Sigmoid colon (tissue), 7 donors: ENCODE results near the gene NCLN. TPM values are rescaled to one million over a fixed set of nuclear protein-coding genes. Genes with fewer than 3 reads are reported as not detected.
"Not testable (repeated sequence)": the region's sequence is repeated elsewhere in the genome, so short reads cannot be mapped to it uniquely, and the experiment has no call there.

ENCODE experiments used
- DNase-seq: peaks from one replicate; pipeline ENCODE4 v3.0.0-alpha.2; 2019
- H3K27ac ChIP-seq, 4 donors: fragments of 200-600 bp; sonication (generic); one replicate each; pipeline ENCODE4 v1.5.1; 2016 to 2019; ENCODE audit warnings: mild to moderate bottlenecking in 1 of 4
- H3K27me3 ChIP-seq, 3 donors: fragments of 200-600 bp; sonication (generic); one replicate each; pipeline ENCODE4 v1.5.1; 2019; ENCODE audit warnings: mild to moderate bottlenecking in 1 of 3
- H3K36me3 ChIP-seq, 4 donors: fragments of 200-600 bp; sonication (generic); one replicate each; pipeline ENCODE4 v1.5.1; 2016 to 2019
- H3K4me1 ChIP-seq, 4 donors: fragments of 200-600 bp; sonication (generic); one replicate each; pipeline ENCODE4 v1.5.1; 2017 to 2019
- H3K4me3 ChIP-seq, 4 donors: fragments of 200-600 bp; sonication (generic); one replicate each; pipeline ENCODE4 v1.5.1; 2017 to 2019; ENCODE audit warnings: mild to moderate bottlenecking in 2 of 4, moderate library complexity in 1 of 4
- H3K9me3 ChIP-seq, 4 donors: fragments of 200-600 bp in 3 of 4; sonication (generic) in 3 of 4; one replicate each; pipeline versions ENCODE4 v1.5.1 to v1.6.1; 2013 to 2019
- CTCF ChIP-seq, 4 experiments: fragments of 450-650 bp in 3 of 4; fragments of 200-600 bp in 1 of 4; IDR thresholded peaks; one replicate each; pipeline ENCODE4 v1.5.1; 2016 to 2019; ENCODE audit warnings: antibody characterized with exemption in 4 of 4, mild to moderate bottlenecking in 3 of 4, moderate library complexity in 2 of 4
- EP300 ChIP-seq, 4 donors: sonication (generic); formaldehyde crosslinking; IDR thresholded peaks; one replicate each; pipeline ENCODE4 v1.6.1; 2017; ENCODE audit warnings: antibody characterized with exemption in 4 of 4
- POLR2A ChIP-seq, 2 donors: fragments of 450-650 bp; IDR thresholded peaks; one replicate each; pipeline ENCODE4 v1.6.1; 2016; ENCODE audit warnings: antibody characterized with exemption in 2 of 2, mild to moderate bottlenecking in 2 of 2, moderate library complexity in 2 of 2
- POLR2AphosphoS5 ChIP-seq, 4 donors: sonication (generic); formaldehyde crosslinking; IDR thresholded peaks; one replicate each; pipeline ENCODE4 v1.6.1; 2017; ENCODE audit warnings: antibody characterized with exemption in 4 of 4
- WGBS, 2 donors: extraction: QIAGEN DNeasy Blood & Tissue Kit; methylation state at CpG; one replicate each; pipeline ENCODE4 v1.1.7; 2013; 5-methylcytosine and 5-hydroxymethylcytosine counted together
- intact Hi-C: fragments of 100-400 bp; cut with DNase I; formaldehyde crosslinking; loops from one replicate; pipeline ENCODE4 v1.15.1; 2023
- polyA plus RNA-seq, 3 donors: library from polyadenylated mRNA; stranded (reverse); fragments of 200-250 nt; gene quantifications; one replicate each; pipeline ENCODE4 v1.2.3, GENCODE V29; 2013
- total RNA-seq, 4 donors: library from RNA; depleted of rRNA; stranded (reverse); fragments of >200 nt; gene quantifications; one replicate each; pipeline ENCODE4 v1.1.0, GENCODE V29; 2016
- donor health status: healthy with polysubstance abuse.
- donor health status: Bipolar disorder and iron deficiency.
- donor health status: healthy.

NCLN gene
- total and polyA plus RNA-seq, 7 donors = 12.2 to 94.7 (median 16.1) TPM

- intact Hi-C loops = no loop called here
- WGBS, 2 donors = 77 to 83% methylated on average over 14 of the region's 14 CpGs
- no peaks in the 10 kb centered on the region for H3K36me3 ChIP-seq
- no peaks in the 10 kb centered on the region for H3K4me1 ChIP-seq
- DNase-seq = no peak
- peaks cover 0 to 12% (median 0%) of the 10 kb centered on the region in 3 donors for H3K27me3 ChIP-seq
- no peak overlapping the region for H3K4me3 ChIP-seq
- H3K9me3 ChIP-seq = no peaks in the 10 kb centered on the region
- TF ChIP-seq POLR2A (IDR thresholded peaks at IDR 0.05) (no peak), POLR2AphosphoS5 (IDR thresholded peaks at IDR 0.05) (no peak), CTCF (IDR thresholded peaks at IDR 0.05) (no peak), EP300 (IDR thresholded peaks at IDR 0.05) (no peak)
- no peak overlapping the region for H3K27ac ChIP-seq
Measured at GRCh38 chr19:3151563-3152418, 33.9 kb upstream of the NCLN start.

GRCh38 chr19:3152419-3152780 lies 33.3 kb upstream of the NCLN start:
- Histone ChIP-seq H3K9me3 (no peaks in the 10 kb centered on the region), H3K27me3 (peaks cover 0 to 12% (median 0%) of the 10 kb centered on the region in 3 donors), H3K4me1 (no peaks in the 10 kb centered on the region), H3K36me3 (no peaks in the 10 kb centered on the region), H3K4me3 (no peak overlapping the region), H3K27ac (no peak overlapping the region)
- DNase-seq = no peak
- intact Hi-C loops = no loop called here
- TF ChIP-seq CTCF (IDR thresholded peaks at IDR 0.05) (no peak), EP300 (IDR thresholded peaks at IDR 0.05) (no peak), POLR2AphosphoS5 (IDR thresholded peaks at IDR 0.05) (no peak), POLR2A (IDR thresholded peaks at IDR 0.05) (no peak)
- WGBS, 2 donors = 93 to 95% methylated on average over 3 of the region's 3 CpGs

GRCh38 chr19:3153286-3154230 lies 32.2 kb upstream of the NCLN start:
- H3K36me3 ChIP-seq = no peaks in the 10 kb centered on the region
- intact Hi-C loops = no loop called here
- H3K9me3 ChIP-seq = no peaks in the 10 kb centered on the region
- H3K27ac ChIP-seq = no peak overlapping the region
- H3K4me3 ChIP-seq = no peak overlapping the region
- H3K4me1 ChIP-seq = no peaks in the 10 kb centered on the region
- H3K27me3 ChIP-seq = peaks cover 0 to 12% (median 0%) of the 10 kb centered on the region in 3 donors
- TF ChIP-seq POLR2AphosphoS5 (IDR thresholded peaks at IDR 0.05) (no peak), POLR2A (IDR thresholded peaks at IDR 0.05) (no peak), EP300 (IDR thresholded peaks at IDR 0.05) (no peak), CTCF (IDR thresholded peaks at IDR 0.05) (no peak)
- DNase-seq = no peak
- WGBS, 2 donors = 90 to 93% methylated on average over 3 of the region's 3 CpGs

- H3K9me3 ChIP-seq, H3K36me3 ChIP-seq, H3K27me3 ChIP-seq, H3K27ac ChIP-seq, H3K4me1 ChIP-seq, intact Hi-C loops, H3K4me3 ChIP-seq, DNase-seq: not testable (repeated sequence)
- WGBS, 2 donors = 91% methylated on average over 3 of the region's 3 CpGs
Measured at GRCh38 chr19:3154447-3154846, 31.3 kb upstream of the NCLN start.
